ENCODE measurements around the gene LSM12.

The LSM12 gene

GRCh38 chr17:44109312-44109630 lies 42.8 kb upstream of the LSM12 start:
- H3K4me3 ChIP-seq: peak overlapping the region; percentile 53 to 56
- TF ChIP-seq CTCF (IDR thresholded peaks at IDR 0.05): no peak

GRCh38 chr17:44108440-44109311 lies 42.2 kb upstream of the LSM12 start:
- DNase-seq: peak; percentile 94 to 97
- peak overlapping the region; percentile 53 to 56 for H3K4me3 ChIP-seq

More at GRCh38 chr17:44109312-44109630, 42.8 kb upstream of the LSM12 start:
- no peak for DNase-seq
- Histone ChIP-seq H3K27me3 (no peaks in the 10 kb centered on the region), H3K4me1 (peaks cover 22 to 96% (median 90%) of the 10 kb centered on the region in 4 donors), H3K27ac (peak overlapping the region; percentile 84 to 91), H3K36me3 (peaks cover 3 to 18% (median 9%) of the 10 kb centered on the region in 3 donors), H3K9me3 (no peaks in the 10 kb centered on the region)
- intact Hi-C loops (cut with DNase I; ENCODE audit: low total_unique reads): loop anchor here (5.0 kb wide), 1 partner anchor 37 kb away; the partner anchor contains the start of gene G6PC3

GRCh38 chr17:44106801-44107200 lies 40.3 kb upstream of the LSM12 start:
- H3K27ac ChIP-seq: peak overlapping the region; percentile 84 to 91
- H3K36me3 ChIP-seq: peaks cover 0 to 19% (median 0%) of the 10 kb centered on the region in 3 donors
- peaks cover 22 to 96% (median 84%) of the 10 kb centered on the region in 4 donors for H3K4me1 ChIP-seq
- intact Hi-C loops (cut with DNase I; ENCODE audit: low total_unique reads): loop anchor here (5.0 kb wide), 1 partner anchor 34 kb away; the partner anchor contains the start of gene G6PC3
- TF ChIP-seq CTCF (IDR thresholded peaks at IDR 0.05): no peak
- DNase-seq: no peak
- H3K9me3 ChIP-seq: no peaks in the 10 kb centered on the region
- H3K27me3 ChIP-seq: no peaks in the 10 kb centered on the region
- no peak overlapping the region for H3K4me3 ChIP-seq

More at GRCh38 chr17:44108440-44109311, 42.2 kb upstream of the LSM12 start:
- Histone ChIP-seq H3K4me1 (peaks cover 22 to 96% (median 89%) of the 10 kb centered on the region in 4 donors), H3K9me3 (no peaks in the 10 kb centered on the region), H3K36me3 (peaks cover 0 to 16% (median 3%) of the 10 kb centered on the region in 3 donors), H3K27ac (peak overlapping the region; percentile 84 to 91), H3K27me3 (no peaks in the 10 kb centered on the region)
- intact Hi-C loops (cut with DNase I; ENCODE audit: low total_unique reads): loop anchor here (5.0 kb wide), 1 partner anchor 36 kb away; the partner anchor contains the start of gene G6PC3
- no peak for TF ChIP-seq CTCF (IDR thresholded peaks at IDR 0.05)

GRCh38 chr17:44105941-44106340 lies 39.5 kb upstream of the LSM12 start:
- Histone ChIP-seq H3K36me3 (peaks cover 0 to 19% (median 0%) of the 10 kb centered on the region in 3 donors), H3K27me3 (no peaks in the 10 kb centered on the region), H3K27ac (peak overlapping the region; percentile 64 to 91), H3K9me3 (no peaks in the 10 kb centered on the region), H3K4me1 (peaks cover 22 to 98% (median 81%) of the 10 kb centered on the region in 4 donors), H3K4me3 (no peak overlapping the region)
- intact Hi-C loops (cut with DNase I; ENCODE audit: low total_unique reads): loop anchor here (5.0 kb wide), 1 partner anchor 34 kb away; the partner anchor contains the start of gene G6PC3
- no peak for TF ChIP-seq CTCF (IDR thresholded peaks at IDR 0.05)
- DNase-seq: no peak

GRCh38 chr17:44105483-44105882 lies 39.0 kb upstream of the LSM12 start:
- Histone ChIP-seq H3K9me3 (no peaks in the 10 kb centered on the region), H3K27ac (peak overlapping the region; percentile 64 to 91), H3K27me3 (no peaks in the 10 kb centered on the region), H3K4me1 (peaks cover 18 to 98% (median 79%) of the 10 kb centered on the region in 4 donors), H3K36me3 (peaks cover 0 to 19% (median 0%) of the 10 kb centered on the region in 3 donors), H3K4me3 (no peak overlapping the region)
- intact Hi-C loops (cut with DNase I; ENCODE audit: low total_unique reads): loop anchor here (5.0 kb wide), 1 partner anchor 33 kb away; the partner anchor contains the start of gene G6PC3
- TF ChIP-seq CTCF (IDR thresholded peaks at IDR 0.05): no peak
- no peak for DNase-seq

All from tibial artery (tissue), 4 donors.